ENCODE measurements around the gene TRIO.

Gene TRIO

GRCh38 chr5:14211818-14212803 lies 69.0 kb downstream of the TRIO start:
- DNase-seq: no peak

GRCh38 chr5:14212838-14213237 lies 69.7 kb downstream of the TRIO start:
- no peak for DNase-seq

- no peak for DNase-seq
Measured at GRCh38 chr5:14213253-14213652, 70.1 kb downstream of the TRIO start.

GRCh38 chr5:14213813-14214585 lies 70.9 kb downstream of the TRIO start:
- DNase-seq: no peak

- DNase-seq: no peak
Measured at GRCh38 chr5:14215901-14216300, 72.8 kb downstream of the TRIO start.

GRCh38 chr5:14216372-14216771 lies 73.2 kb downstream of the TRIO start:
- DNase-seq: no peak

GRCh38 chr5:14216902-14217301 lies 73.8 kb downstream of the TRIO start:
- DNase-seq: no peak

GRCh38 chr5:14217587-14217986 lies 74.4 kb downstream of the TRIO start:
- DNase-seq: no peak

- DNase-seq: no peak
Measured at GRCh38 chr5:14218011-14218410, 74.9 kb downstream of the TRIO start.

- DNase-seq: no peak
Measured at GRCh38 chr5:14218480-14218879, 75.3 kb downstream of the TRIO start.

GRCh38 chr5:14218897-14219573 lies 75.9 kb downstream of the TRIO start:
- no peak for DNase-seq

GRCh38 chr5:14219800-14220512 lies 76.8 kb downstream of the TRIO start:
- DNase-seq: no peak

- no peak for DNase-seq
Measured at GRCh38 chr5:14220642-14221041, 77.5 kb downstream of the TRIO start.

- DNase-seq: no peak
Measured at GRCh38 chr5:14221732-14222131, 78.6 kb downstream of the TRIO start.

- DNase-seq: no peak
Measured at GRCh38 chr5:14222206-14222605, 79.1 kb downstream of the TRIO start.

- DNase-seq: no peak
Measured at GRCh38 chr5:14223372-14223771, 80.2 kb downstream of the TRIO start.

GRCh38 chr5:14225173-14225834 lies 82.2 kb downstream of the TRIO start:
- no peak for DNase-seq

- no peak for DNase-seq
Measured at GRCh38 chr5:14226149-14226548, 83.0 kb downstream of the TRIO start.

GRCh38 chr5:14226554-14226953 lies 83.4 kb downstream of the TRIO start:
- DNase-seq: no peak

- no peak for DNase-seq
Measured at GRCh38 chr5:14226992-14227391, 83.8 kb downstream of the TRIO start.

- no peak for DNase-seq
Measured at GRCh38 chr5:14227513-14227912, 84.4 kb downstream of the TRIO start.

GRCh38 chr5:14228219-14228618 lies 85.1 kb downstream of the TRIO start:
- DNase-seq: no peak
